RWPE2 (cell line): Measurements from ENCODE around the gene ARL6IP4.

Experiments
- ATAC-seq: fragments of 200-7000 bp; cut with Tn5 transposase; 3 replicates; pipeline ENCODE4 v1.9.1; 2021; ENCODE audit warnings: low read depth
- DNase-seq: peaks from one replicate; pipeline ENCODE4 v3.0.0-alpha.2; 2020; ENCODE audit warnings: low spot score
- H3K27ac ChIP-seq: fragments of 450-650 bp; 2 replicates; pipeline ENCODE4 v1.5.1; 2017; ENCODE audit warnings: mild to moderate bottlenecking; ENCODE audit not compliant: poor library complexity, severe bottlenecking
- H3K27me3 ChIP-seq: fragments of 250-450 bp; sonication (Bioruptor Pico); 2 replicates; pipeline ENCODE4 v1.5.1; 2021; ENCODE audit warnings: mild to moderate bottlenecking, moderate library complexity; ENCODE audit not compliant: insufficient read depth, poor library complexity, severe bottlenecking
- H3K36me3 ChIP-seq: fragments of 250-450 bp; sonication (Bioruptor Pico); 2 replicates; pipeline ENCODE4 v1.5.1; 2020; ENCODE audit warnings: low read depth, mild to moderate bottlenecking, moderate library complexity
- H3K4me1 ChIP-seq: fragments of 250-450 bp; sonication (Bioruptor Pico); 2 replicates; pipeline ENCODE4 v1.5.1; 2021; ENCODE audit warnings: mild to moderate bottlenecking, moderate library complexity; ENCODE audit not compliant: insufficient read depth, poor library complexity, severe bottlenecking
- H3K4me3 ChIP-seq: fragments of 250-450 bp; sonication (Bioruptor Pico); 2 replicates; pipeline ENCODE4 v1.5.1; 2021; ENCODE audit warnings: mild to moderate bottlenecking, moderate library complexity; ENCODE audit not compliant: severe bottlenecking
- H3K9me3 ChIP-seq: fragments of 250-450 bp; sonication (Bioruptor Pico); 2 replicates; pipeline ENCODE4 v1.5.1; 2021; ENCODE audit warnings: mild to moderate bottlenecking, moderate library complexity; ENCODE audit not compliant: severe bottlenecking
- TF ChIP-seq, protein P1 (sequence below): fragments of 450-650 bp; IDR thresholded peaks from one replicate; pipeline ENCODE4 v1.5.1; 2017; ENCODE audit warnings: mild to moderate bottlenecking, moderate library complexity; ENCODE audit not compliant: poor library complexity, severe bottlenecking

The ARL6IP4 gene

DNA sequence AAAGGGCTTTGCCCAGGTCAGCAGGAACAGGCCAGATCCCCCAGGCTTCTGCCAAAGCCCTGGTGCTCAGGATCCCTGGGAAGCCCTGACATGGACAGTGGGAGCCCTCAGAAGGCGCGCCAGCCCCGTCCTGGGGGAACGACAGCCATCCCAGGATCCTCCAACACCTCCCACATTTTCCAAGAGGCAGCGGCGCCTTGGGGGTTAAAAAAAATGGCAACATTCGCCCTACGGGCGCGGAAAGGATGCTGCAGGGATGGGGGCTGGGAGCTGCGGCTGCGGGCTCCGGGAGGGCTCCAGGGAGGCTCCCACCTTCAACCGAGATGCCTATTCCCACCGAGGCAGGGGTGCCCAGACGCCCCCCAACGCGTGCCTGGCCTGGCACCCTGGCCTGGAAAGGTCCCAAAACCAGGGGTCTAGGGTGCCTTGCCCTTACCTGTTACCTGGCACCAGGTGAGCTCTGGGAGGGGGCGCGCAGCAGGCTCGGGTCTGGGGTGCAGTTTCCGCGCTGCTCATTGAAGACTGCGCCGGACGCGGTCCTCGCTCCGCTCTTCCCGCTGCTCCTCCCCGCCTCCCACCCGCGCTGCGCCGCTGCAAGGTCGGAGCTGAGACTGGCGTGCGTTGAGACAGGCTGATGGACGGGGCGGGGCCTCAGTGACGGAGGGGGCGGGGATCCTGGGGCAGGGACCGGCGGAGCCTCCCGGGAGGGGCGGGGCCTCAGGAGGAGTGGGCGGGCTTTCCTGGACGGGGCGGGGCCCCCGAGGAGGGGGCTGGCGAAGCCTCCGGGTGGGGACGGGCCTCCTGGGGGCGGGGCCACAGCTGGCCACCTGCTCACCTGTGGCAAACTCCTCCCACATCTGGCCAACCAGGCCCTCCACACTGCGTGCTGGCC is 14.4 kb upstream of the ARL6IP4 start, which contains the start of gene ABCB9:
TSS of gene ABCB9 (minus strand) at position 613 of the 892 bp plus-strand sequence. CDS start 6,228 bp downstream, outside the sequence.
- H3K27ac ChIP-seq: peak within 1 kb of the TSS; percentile 37
- H3K4me1 ChIP-seq: no peaks in the 10 kb centered on the region
- H3K9me3 ChIP-seq: no peaks in the 10 kb centered on the region
- no peaks in the 10 kb centered on the region for H3K27me3 ChIP-seq
- peak within 1 kb of the TSS; percentile 90 for H3K4me3 ChIP-seq
- peak; percentile 89 for ATAC-seq
- no peaks in the 10 kb centered on the region for H3K36me3 ChIP-seq
- DNase-seq: peak; percentile 95
- TF ChIP-seq, protein P1, sequence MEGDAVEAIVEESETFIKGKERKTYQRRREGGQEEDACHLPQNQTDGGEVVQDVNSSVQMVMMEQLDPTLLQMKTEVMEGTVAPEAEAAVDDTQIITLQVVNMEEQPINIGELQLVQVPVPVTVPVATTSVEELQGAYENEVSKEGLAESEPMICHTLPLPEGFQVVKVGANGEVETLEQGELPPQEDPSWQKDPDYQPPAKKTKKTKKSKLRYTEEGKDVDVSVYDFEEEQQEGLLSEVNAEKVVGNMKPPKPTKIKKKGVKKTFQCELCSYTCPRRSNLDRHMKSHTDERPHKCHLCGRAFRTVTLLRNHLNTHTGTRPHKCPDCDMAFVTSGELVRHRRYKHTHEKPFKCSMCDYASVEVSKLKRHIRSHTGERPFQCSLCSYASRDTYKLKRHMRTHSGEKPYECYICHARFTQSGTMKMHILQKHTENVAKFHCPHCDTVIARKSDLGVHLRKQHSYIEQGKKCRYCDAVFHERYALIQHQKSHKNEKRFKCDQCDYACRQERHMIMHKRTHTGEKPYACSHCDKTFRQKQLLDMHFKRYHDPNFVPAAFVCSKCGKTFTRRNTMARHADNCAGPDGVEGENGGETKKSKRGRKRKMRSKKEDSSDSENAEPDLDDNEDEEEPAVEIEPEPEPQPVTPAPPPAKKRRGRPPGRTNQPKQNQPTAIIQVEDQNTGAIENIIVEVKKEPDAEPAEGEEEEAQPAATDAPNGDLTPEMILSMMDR: no peak

- no peaks in the 10 kb centered on the region for H3K27me3 ChIP-seq
- H3K4me3 ChIP-seq: no peak overlapping the region
- no peak overlapping the region for H3K27ac ChIP-seq
Observed at GRCh38 chr12:122966743-122967550, 13.5 kb upstream of the ARL6IP4 start.

GRCh38 chr12:122968104-122968503 is 12.4 kb upstream of the ARL6IP4 start:
- DNase-seq (no peak), ATAC-seq (no peak)
- TF ChIP-seq, protein P1: no peak
- Histone ChIP-seq H3K27me3 (no peaks in the 10 kb centered on the region), H3K4me1 (no peaks in the 10 kb centered on the region), H3K27ac (no peak overlapping the region), H3K9me3 (no peaks in the 10 kb centered on the region), H3K36me3 (peaks cover 4% of the 10 kb centered on the region; the same call in 1 of the 2 replicates), H3K4me3 (no peak overlapping the region)

More at GRCh38 chr12:122966743-122967550, 13.5 kb upstream of the ARL6IP4 start:
- TF ChIP-seq, protein P1: no peak
- Histone ChIP-seq H3K36me3 (no peaks in the 10 kb centered on the region), H3K4me1 (no peaks in the 10 kb centered on the region), H3K9me3 (no peaks in the 10 kb centered on the region)
- no peak for DNase-seq
- ATAC-seq: no peak

DNA sequence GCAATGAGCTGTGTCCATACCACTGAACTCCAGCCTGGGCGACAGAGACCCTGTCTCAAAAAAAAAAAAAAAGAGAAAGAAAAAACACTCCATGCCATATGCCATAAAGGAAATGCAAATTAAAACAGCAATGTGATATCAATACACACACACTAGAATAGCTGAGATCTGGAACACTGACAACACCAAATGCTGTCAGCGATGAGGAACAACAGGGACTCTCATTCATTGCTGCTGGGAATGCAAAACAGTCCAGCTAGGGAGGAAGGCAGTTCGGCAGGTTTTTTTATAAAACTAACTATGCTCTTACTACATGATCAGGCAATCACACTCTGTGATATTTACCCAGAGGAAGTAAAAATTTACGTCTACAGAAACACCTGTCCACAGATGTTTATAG is 10.8 kb upstream of the ARL6IP4 start:
- ATAC-seq (no peak), DNase-seq (no peak)
- peaks cover 4% of the 10 kb centered on the region; the same call in 1 of the 2 replicates for H3K36me3 ChIP-seq
- TF ChIP-seq, protein P1: no peak
- H3K4me3 ChIP-seq: no peak overlapping the region
- no peak overlapping the region for H3K27ac ChIP-seq
- no peaks in the 10 kb centered on the region for H3K27me3 ChIP-seq
- no peaks in the 10 kb centered on the region for H3K9me3 ChIP-seq
- no peaks in the 10 kb centered on the region for H3K4me1 ChIP-seq
